GM23338 (cell line): Measurements from ENCODE around the gene SACM1L.

Source experiments
- CREB1 ChIP-seq: fragments of 250-450 bp; sonication (Bioruptor Pico); IDR thresholded peaks from 2 replicates; pipeline ENCODE4 v1.5.0; 2020; ENCODE audit warnings: low read depth, mild to moderate bottlenecking, moderate library complexity
- EZH2 ChIP-seq: fragments of 200-600 bp; sonication (generic); IDR thresholded peaks from one replicate; pipeline ENCODE4 v1.8.0; 2017; ENCODE audit warnings: antibody characterized with exemption, mild to moderate bottlenecking, low read depth; ENCODE audit not compliant: unreplicated experiment
- EZH2phosphoT487 ChIP-seq: fragments of 200-600 bp; sonication (generic); IDR thresholded peaks from one replicate; pipeline ENCODE4 v1.8.1; 2018; ENCODE audit warnings: antibody characterized with exemption; ENCODE audit not compliant: unreplicated experiment
- JUNB ChIP-seq: IDR thresholded peaks from one replicate; pipeline ENCODE4 v1.6.1; 2016; ENCODE audit warnings: antibody characterized with exemption; ENCODE audit not compliant: unreplicated experiment
- NANOG ChIP-seq: IDR thresholded peaks from 2 replicates; pipeline ENCODE4 v1.6.1; 2016; ENCODE audit warnings: antibody characterized with exemption, borderline replicate concordance
- POLR2AphosphoS5 ChIP-seq: IDR thresholded peaks from 2 replicates; pipeline ENCODE4 v1.6.1; 2016; ENCODE audit warnings: antibody characterized with exemption, low read depth
- STAT1 ChIP-seq: IDR thresholded peaks from one replicate; pipeline ENCODE4 v1.6.1; 2016; ENCODE audit warnings: antibody characterized with exemption; ENCODE audit not compliant: unreplicated experiment
- ZNF114 ChIP-seq: fragments of 250-450 bp; sonication (Bioruptor Pico); IDR thresholded peaks from 2 replicates; pipeline ENCODE4 v1.5.0; 2020; ENCODE audit warnings: mild to moderate bottlenecking, moderate library complexity
- ZNF331 ChIP-seq: fragments of 250-450 bp; sonication (Bioruptor Pico); IDR thresholded peaks from 2 replicates; pipeline ENCODE4 v1.5.0; 2020; ENCODE audit warnings: low read depth, mild to moderate bottlenecking, moderate library complexity
- TF ChIP-seq, protein P1 (sequence below), 2 experiments: fragments of 200-600 bp in 1 of 2; sonication (generic) in 1 of 2; conservative IDR thresholded peaks; 2 replicates each; pipeline versions ENCODE4 v1.5.1 to v1.6.1; 2016 to 2017; ENCODE audit warnings: antibody characterized with exemption in 2 of 2, low read depth in 2 of 2, mild to moderate bottlenecking in 2 of 2, moderate library complexity in 1 of 2
- TF ChIP-seq, protein P2 (sequence below): IDR thresholded peaks from one replicate; pipeline ENCODE4 v1.6.1; 2018; ENCODE audit warnings: antibody characterized with exemption; ENCODE audit not compliant: unreplicated experiment
- TF ChIP-seq, protein P3 (sequence below): fragments of 250-450 bp; sonication (Bioruptor Pico); IDR thresholded peaks from 2 replicates; pipeline ENCODE4 v1.5.0; 2020; ENCODE audit warnings: mild to moderate bottlenecking, moderate library complexity
- TF ChIP-seq, protein P4 (sequence below): IDR thresholded peaks from 2 replicates; pipeline ENCODE4 v1.6.1; 2016; ENCODE audit warnings: antibody characterized with exemption

DNA sequence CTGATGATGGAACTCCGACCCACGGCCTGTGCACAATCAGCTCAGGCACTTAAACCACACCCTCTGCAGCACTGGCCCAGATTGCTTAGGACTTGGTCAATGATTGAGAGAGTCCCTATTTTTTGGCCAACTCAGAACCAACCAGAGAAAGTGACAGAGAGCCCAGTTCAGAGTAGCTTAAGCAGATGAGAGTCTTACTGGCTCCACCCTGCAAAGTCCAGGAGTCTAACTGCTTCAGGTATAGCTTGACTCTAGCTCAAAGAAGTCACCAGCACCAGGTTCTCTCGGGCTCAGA lies 87.1 kb downstream of the SACM1L start:
- TF ChIP-seq, protein P1, sequence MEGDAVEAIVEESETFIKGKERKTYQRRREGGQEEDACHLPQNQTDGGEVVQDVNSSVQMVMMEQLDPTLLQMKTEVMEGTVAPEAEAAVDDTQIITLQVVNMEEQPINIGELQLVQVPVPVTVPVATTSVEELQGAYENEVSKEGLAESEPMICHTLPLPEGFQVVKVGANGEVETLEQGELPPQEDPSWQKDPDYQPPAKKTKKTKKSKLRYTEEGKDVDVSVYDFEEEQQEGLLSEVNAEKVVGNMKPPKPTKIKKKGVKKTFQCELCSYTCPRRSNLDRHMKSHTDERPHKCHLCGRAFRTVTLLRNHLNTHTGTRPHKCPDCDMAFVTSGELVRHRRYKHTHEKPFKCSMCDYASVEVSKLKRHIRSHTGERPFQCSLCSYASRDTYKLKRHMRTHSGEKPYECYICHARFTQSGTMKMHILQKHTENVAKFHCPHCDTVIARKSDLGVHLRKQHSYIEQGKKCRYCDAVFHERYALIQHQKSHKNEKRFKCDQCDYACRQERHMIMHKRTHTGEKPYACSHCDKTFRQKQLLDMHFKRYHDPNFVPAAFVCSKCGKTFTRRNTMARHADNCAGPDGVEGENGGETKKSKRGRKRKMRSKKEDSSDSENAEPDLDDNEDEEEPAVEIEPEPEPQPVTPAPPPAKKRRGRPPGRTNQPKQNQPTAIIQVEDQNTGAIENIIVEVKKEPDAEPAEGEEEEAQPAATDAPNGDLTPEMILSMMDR (conservative IDR thresholded peaks at IDR 0.05; ENCODE audit: low read depth in 2 of 2): no peak
- TF ChIP-seq EZH2: no peak
- TF ChIP-seq CREB1: no peak
- TF ChIP-seq POLR2AphosphoS5: no peak
- no peak for TF ChIP-seq STAT1
- TF ChIP-seq EZH2phosphoT487: no peak
- TF ChIP-seq ZNF114 (CRISPR knock-in tag): no peak
- TF ChIP-seq, protein P2, sequence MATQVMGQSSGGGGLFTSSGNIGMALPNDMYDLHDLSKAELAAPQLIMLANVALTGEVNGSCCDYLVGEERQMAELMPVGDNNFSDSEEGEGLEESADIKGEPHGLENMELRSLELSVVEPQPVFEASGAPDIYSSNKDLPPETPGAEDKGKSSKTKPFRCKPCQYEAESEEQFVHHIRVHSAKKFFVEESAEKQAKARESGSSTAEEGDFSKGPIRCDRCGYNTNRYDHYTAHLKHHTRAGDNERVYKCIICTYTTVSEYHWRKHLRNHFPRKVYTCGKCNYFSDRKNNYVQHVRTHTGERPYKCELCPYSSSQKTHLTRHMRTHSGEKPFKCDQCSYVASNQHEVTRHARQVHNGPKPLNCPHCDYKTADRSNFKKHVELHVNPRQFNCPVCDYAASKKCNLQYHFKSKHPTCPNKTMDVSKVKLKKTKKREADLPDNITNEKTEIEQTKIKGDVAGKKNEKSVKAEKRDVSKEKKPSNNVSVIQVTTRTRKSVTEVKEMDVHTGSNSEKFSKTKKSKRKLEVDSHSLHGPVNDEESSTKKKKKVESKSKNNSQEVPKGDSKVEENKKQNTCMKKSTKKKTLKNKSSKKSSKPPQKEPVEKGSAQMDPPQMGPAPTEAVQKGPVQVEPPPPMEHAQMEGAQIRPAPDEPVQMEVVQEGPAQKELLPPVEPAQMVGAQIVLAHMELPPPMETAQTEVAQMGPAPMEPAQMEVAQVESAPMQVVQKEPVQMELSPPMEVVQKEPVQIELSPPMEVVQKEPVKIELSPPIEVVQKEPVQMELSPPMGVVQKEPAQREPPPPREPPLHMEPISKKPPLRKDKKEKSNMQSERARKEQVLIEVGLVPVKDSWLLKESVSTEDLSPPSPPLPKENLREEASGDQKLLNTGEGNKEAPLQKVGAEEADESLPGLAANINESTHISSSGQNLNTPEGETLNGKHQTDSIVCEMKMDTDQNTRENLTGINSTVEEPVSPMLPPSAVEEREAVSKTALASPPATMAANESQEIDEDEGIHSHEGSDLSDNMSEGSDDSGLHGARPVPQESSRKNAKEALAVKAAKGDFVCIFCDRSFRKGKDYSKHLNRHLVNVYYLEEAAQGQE: no peak
- TF ChIP-seq ZNF331 (CRISPR knock-in tag): no peak
- TF ChIP-seq JUNB: no peak
- TF ChIP-seq, protein P3, sequence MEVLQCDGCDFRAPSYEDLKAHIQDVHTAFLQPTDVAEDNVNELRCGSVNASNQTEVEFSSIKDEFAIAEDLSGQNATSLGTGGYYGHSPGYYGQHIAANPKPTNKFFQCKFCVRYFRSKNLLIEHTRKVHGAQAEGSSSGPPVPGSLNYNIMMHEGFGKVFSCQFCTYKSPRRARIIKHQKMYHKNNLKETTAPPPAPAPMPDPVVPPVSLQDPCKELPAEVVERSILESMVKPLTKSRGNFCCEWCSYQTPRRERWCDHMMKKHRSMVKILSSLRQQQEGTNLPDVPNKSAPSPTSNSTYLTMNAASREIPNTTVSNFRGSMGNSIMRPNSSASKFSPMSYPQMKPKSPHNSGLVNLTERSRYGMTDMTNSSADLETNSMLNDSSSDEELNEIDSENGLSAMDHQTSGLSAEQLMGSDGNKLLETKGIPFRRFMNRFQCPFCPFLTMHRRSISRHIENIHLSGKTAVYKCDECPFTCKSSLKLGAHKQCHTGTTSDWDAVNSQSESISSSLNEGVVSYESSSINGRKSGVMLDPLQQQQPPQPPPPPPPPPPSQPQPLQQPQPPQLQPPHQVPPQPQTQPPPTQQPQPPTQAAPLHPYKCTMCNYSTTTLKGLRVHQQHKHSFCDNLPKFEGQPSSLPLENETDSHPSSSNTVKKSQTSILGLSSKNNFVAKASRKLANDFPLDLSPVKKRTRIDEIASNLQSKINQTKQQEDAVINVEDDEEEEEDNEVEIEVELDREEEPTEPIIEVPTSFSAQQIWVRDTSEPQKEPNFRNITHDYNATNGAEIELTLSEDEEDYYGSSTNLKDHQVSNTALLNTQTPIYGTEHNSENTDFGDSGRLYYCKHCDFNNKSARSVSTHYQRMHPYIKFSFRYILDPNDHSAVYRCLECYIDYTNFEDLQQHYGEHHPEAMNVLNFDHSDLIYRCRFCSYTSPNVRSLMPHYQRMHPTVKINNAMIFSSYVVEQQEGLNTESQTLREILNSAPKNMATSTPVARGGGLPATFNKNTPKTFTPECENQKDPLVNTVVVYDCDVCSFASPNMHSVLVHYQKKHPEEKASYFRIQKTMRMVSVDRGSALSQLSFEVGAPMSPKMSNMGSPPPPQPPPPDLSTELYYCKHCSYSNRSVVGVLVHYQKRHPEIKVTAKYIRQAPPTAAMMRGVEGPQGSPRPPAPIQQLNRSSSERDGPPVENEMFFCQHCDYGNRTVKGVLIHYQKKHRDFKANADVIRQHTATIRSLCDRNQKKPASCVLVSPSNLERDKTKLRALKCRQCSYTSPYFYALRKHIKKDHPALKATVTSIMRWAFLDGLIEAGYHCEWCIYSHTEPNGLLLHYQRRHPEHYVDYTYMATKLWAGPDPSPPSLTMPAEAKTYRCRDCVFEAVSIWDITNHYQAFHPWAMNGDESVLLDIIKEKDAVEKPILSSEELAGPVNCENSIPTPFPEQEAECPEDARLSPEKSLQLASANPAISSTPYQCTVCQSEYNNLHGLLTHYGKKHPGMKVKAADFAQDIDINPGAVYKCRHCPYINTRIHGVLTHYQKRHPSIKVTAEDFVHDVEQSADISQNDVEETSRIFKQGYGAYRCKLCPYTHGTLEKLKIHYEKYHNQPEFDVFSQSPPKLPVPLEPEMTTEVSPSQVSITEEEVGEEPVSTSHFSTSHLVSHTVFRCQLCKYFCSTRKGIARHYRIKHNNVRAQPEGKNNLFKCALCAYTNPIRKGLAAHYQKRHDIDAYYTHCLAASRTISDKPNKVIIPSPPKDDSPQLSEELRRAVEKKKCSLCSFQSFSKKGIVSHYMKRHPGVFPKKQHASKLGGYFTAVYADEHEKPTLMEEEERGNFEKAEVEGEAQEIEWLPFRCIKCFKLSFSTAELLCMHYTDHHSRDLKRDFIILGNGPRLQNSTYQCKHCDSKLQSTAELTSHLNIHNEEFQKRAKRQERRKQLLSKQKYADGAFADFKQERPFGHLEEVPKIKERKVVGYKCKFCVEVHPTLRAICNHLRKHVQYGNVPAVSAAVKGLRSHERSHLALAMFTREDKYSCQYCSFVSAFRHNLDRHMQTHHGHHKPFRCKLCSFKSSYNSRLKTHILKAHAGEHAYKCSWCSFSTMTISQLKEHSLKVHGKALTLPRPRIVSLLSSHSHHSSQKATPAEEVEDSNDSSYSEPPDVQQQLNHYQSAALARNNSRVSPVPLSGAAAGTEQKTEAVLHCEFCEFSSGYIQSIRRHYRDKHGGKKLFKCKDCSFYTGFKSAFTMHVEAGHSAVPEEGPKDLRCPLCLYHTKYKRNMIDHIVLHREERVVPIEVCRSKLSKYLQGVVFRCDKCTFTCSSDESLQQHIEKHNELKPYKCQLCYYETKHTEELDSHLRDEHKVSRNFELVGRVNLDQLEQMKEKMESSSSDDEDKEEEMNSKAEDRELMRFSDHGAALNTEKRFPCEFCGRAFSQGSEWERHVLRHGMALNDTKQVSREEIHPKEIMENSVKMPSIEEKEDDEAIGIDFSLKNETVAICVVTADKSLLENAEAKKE (CRISPR knock-in tag): no peak
- TF ChIP-seq, protein P4, sequence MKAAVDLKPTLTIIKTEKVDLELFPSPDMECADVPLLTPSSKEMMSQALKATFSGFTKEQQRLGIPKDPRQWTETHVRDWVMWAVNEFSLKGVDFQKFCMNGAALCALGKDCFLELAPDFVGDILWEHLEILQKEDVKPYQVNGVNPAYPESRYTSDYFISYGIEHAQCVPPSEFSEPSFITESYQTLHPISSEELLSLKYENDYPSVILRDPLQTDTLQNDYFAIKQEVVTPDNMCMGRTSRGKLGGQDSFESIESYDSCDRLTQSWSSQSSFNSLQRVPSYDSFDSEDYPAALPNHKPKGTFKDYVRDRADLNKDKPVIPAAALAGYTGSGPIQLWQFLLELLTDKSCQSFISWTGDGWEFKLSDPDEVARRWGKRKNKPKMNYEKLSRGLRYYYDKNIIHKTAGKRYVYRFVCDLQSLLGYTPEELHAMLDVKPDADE: no peak
- TF ChIP-seq NANOG: no peak
